ENCODE results near the gene INSRR. TPM values are rescaled to one million over a fixed set of nuclear protein-coding genes. Genes with fewer than 3 reads are reported as not detected.

INSRR gene
- total RNA-seq, 4 donors from 2014 or later: not detected

GRCh38 chr1:156860628-156861423 lies 1.9 kb upstream of the INSRR start, which contains the start of gene NTRK1:
Gene NTRK1 (plus strand): TSS chr1:156860865. CDS start chr1:156860935, 70 bp downstream.
- Histone ChIP-seq H3K27me3 (peaks cover 87% of the 10 kb centered on the region), H3K36me3 (no peaks in the 10 kb centered on the region), H3K9me3 (no peaks in the 10 kb centered on the region), H3K4me1 (peaks cover 27% of the 10 kb centered on the region), H3K27ac (no peak within 1 kb of the TSS), H3K4me3 (peak within 1 kb of the TSS; percentile 31)
- 10% methylated on average over 20 of the region's 69 CpGs for WGBS
- TF ChIP-seq CTCF (IDR thresholded peaks at IDR 0.05): no peak
- no peak for TF ChIP-seq POLR2AphosphoS5 (IDR thresholded peaks at IDR 0.05)
- DNase-seq (ENCODE audit: low spot score in 2 of 2): no peak

GRCh38 chr1:156860113-156860627 lies 1.3 kb upstream of the INSRR start:
- no peaks in the 10 kb centered on the region for H3K36me3 ChIP-seq
- peaks cover 81% of the 10 kb centered on the region for H3K27me3 ChIP-seq
- peak overlapping the region; percentile 31 for H3K4me3 ChIP-seq
- TF ChIP-seq EP300 (IDR thresholded peaks at IDR 0.05): no peak
- no peak for TF ChIP-seq POLR2A (IDR thresholded peaks at IDR 0.05)
- no peak for TF ChIP-seq POLR2AphosphoS5 (IDR thresholded peaks at IDR 0.05)
- peak; percentile 1 to 80 for TF ChIP-seq CTCF (IDR thresholded peaks at IDR 0.05)
- no peaks in the 10 kb centered on the region for H3K9me3 ChIP-seq
- no peak overlapping the region for H3K27ac ChIP-seq
- DNase-seq (ENCODE audit: low spot score in 2 of 2): no peak
- H3K4me1 ChIP-seq: peaks cover 27% of the 10 kb centered on the region
- under 1% methylated on average over 33 of the region's 35 CpGs for WGBS

GRCh38 chr1:156859523-156860112 lies 701 bp upstream of the INSRR start:
- DNase-seq (ENCODE audit: low spot score in 2 of 2): no peak
- 0% methylated on average over 8 of the region's 33 CpGs for WGBS
- TF ChIP-seq CTCF (IDR thresholded peaks at IDR 0.05) (no peak), POLR2A (IDR thresholded peaks at IDR 0.05) (no peak), EP300 (IDR thresholded peaks at IDR 0.05) (no peak), POLR2AphosphoS5 (IDR thresholded peaks at IDR 0.05) (no peak)
- H3K36me3 ChIP-seq: no peaks in the 10 kb centered on the region
- H3K27ac ChIP-seq: no peak overlapping the region
- H3K27me3 ChIP-seq: peaks cover 76% of the 10 kb centered on the region
- peak overlapping the region; percentile 31 for H3K4me3 ChIP-seq
- no peaks in the 10 kb centered on the region for H3K9me3 ChIP-seq
- peaks cover 27% of the 10 kb centered on the region for H3K4me1 ChIP-seq

- Histone ChIP-seq H3K27me3 (peaks cover 69% of the 10 kb centered on the region), H3K9me3 (no peaks in the 10 kb centered on the region), H3K27ac (no peak overlapping the region), H3K4me1 (peaks cover 27% of the 10 kb centered on the region), H3K4me3 (peak overlapping the region; percentile 31), H3K36me3 (no peaks in the 10 kb centered on the region)
- DNase-seq (ENCODE audit: low spot score in 2 of 2): no peak
- no peak for TF ChIP-seq CTCF (IDR thresholded peaks at IDR 0.05)
- 26% methylated on average over 5 of the region's 5 CpGs for WGBS
These were observed 361 bp downstream of the INSRR start for GRCh38 chr1:156858555-156858956.

- Histone ChIP-seq H3K4me1 (peaks cover 27% of the 10 kb centered on the region), H3K9me3 (no peaks in the 10 kb centered on the region), H3K27me3 (peaks cover 67% of the 10 kb centered on the region), H3K36me3 (no peaks in the 10 kb centered on the region), H3K4me3 (no peak overlapping the region), H3K27ac (no peak overlapping the region)
- no peak for TF ChIP-seq POLR2A (IDR thresholded peaks at IDR 0.05)
- TF ChIP-seq POLR2AphosphoS5 (IDR thresholded peaks at IDR 0.05): no peak
- no peak for TF ChIP-seq EP300 (IDR thresholded peaks at IDR 0.05)
- no peak for TF ChIP-seq CTCF (IDR thresholded peaks at IDR 0.05)
- no peak for DNase-seq (ENCODE audit: low spot score in 2 of 2)
- 74% methylated on average over 3 of the region's 3 CpGs for WGBS
These were observed 1.4 kb downstream of the INSRR start for GRCh38 chr1:156857532-156857931.

All from suprapubic skin (tissue), 4 donors.